ENCODE data around the gene NBPF1.
"Not testable (repeated sequence)": the region's sequence is repeated elsewhere in the genome, so short reads cannot be mapped to it uniquely, and the experiment has no call there.

NBPF1 gene

GRCh38 chr1:16621681-16622315 lies 8.4 kb upstream of the NBPF1 start:
- DNase-seq (ENCODE audit: low spot score): not testable (repeated sequence)

GRCh38 chr1:16621300-16621658 lies 7.9 kb upstream of the NBPF1 start:
- DNase-seq (ENCODE audit: low spot score): no peak

- not testable (repeated sequence) for DNase-seq (ENCODE audit: low spot score)
These were observed 6.6 kb upstream of the NBPF1 start for GRCh38 chr1:16619803-16620501.

- DNase-seq (ENCODE audit: low spot score): no peak
These were observed 5.4 kb upstream of the NBPF1 start for GRCh38 chr1:16618719-16619118.

DNA sequence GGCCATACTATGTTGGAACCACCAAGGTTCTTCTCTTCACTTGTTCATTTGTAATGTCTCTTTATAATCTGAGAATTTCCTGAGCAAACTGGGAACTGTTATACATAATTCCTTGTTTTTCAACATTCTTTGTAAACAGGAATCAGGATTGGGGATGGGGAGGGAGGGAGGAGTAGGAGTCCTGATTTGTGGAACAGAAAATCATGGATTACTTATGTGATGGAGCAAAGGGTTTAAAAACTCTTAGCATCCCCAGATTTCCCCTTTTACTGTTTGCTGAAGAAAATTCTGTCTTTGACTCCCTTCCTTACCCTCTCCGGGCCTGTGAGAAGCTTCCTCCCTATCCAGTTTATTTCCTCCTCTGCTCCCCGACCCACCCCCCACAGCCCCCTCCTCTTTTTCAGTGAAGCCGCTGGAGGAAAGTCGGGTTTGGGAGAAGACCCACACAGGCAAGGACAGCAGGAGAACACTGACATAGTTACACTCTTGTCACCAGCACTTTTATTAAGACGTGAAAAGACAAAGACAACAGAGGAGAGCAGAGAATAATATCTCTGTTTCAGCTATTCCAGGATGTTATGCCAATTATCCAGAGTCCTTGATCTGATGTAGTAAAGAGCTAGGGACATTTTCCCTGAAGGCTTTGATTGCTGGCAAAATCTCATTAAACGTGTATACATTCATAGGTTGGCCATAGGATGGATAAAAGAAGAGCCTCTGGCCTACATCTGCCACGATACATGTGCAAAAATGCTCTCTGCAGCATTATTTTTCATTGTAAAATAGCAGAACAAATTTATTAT lies 4.6 kb upstream of the NBPF1 start:
- DNase-seq (ENCODE audit: low spot score): no peak

DNA sequence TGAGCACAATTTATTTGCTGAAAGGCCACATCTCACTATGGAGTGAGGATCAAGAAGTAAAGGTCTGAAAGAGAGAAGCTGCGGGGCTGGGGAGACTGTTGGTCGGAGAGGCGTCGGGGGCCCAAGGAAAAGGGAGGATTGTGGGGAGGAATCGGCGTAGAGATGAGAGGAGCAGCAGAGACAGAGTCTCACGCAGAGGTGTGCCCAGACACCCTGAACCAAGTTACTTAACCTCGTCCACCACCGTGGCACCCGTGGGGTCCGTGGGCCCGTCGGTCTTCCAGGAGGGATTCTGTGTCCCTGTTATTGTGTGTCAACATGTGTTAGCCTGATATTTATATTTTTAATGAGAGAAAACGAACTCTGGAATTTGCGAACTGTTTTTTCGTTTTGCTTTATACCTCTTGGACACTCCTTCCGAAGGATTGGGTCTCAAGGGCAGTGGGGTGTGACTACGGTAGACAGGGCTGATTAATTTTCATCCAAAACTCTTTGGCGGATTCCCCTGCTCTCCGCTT lies 3.8 kb upstream of the NBPF1 start:
- DNase-seq (ENCODE audit: low spot score): no peak

- DNase-seq (ENCODE audit: low spot score): no peak
These were observed 2.2 kb upstream of the NBPF1 start for GRCh38 chr1:16615253-16616252.

DNA sequence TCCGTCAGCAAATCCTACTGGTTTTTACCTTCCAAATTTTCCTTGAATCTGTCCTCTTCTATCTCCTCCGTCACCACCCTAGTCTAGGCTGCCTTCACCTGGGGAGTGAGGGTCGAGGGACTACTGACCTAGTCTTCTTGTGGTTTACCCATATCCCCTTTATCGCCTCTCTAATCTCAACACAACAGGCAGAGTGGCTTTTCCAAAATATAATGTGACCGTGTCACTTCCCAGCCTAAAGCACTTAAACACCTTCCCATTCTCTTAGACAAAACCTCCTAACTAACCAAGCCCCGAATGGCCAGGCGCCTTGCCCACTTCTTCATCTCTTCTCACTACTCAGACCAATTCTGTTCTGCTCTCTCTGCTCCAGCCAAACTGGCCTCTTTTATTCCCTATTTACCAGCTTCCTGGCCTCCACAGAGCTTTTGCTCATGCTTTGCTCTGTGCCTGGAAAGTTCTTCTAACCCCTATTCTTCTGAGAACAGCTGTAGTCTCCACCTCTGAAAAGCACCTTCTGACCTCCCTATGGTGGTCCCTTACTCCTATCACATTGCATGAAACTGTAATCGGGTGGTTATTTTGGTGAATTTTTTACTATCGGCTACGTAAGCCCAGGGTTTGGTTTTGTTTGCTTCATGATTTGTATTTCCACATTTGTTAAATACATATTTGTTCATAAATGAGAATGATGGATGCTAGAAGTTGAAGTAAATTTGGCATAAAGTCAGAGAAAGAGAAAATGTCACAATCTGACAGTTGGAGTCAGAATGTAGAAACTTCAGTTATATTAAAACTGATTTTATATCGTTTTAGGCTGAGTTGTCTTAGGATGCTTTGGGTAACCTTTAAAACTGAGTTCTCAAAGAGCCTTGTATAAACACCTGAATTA lies 1.2 kb upstream of the NBPF1 start:
- DNase-seq (ENCODE audit: low spot score): no peak

DNA sequence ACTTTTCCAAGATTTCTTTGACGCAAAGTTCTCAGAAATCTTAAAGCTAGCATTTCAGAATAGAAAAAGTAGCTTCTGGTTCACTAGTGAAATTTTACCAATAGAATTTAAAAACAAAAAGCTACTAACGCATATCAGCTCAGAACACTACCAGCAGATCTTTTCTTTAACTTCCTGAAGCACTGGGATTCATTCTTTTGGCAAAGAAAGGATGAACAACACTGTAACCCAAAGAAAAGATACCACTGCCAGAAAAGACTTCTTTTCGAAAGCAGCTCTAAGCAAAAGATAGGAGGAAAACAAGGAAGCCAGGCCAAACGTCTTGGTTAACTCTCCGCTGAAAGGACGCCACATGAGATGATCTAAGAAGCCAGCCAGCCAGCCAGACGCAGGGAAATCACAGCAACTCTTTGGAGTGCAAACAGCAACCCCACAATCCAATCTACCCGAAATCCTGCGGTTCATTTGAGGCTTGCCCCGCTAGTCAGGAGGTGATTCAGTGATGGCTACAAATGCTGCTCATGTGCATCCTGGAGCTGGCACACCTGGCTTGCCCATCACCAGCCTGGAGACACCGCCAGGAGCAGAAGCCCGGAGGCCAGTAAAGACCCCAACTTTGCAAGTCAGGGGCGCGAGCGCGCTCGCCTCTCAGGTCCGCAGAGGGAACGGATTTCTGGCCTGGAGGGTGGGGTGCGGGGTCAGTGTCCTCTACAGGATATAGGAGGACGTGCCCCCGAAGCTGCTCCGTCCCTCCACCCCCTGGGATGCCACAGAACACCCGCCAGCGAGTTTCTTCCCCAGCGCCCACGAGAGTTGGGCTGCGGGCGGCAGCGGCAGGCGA lies 812 bp downstream of the NBPF1 start:
- no peak for DNase-seq (ENCODE audit: low spot score)

- DNase-seq (ENCODE audit: low spot score): not testable (repeated sequence)
These were observed 1.4 kb downstream of the NBPF1 start for GRCh38 chr1:16611981-16612331.

- DNase-seq (ENCODE audit: low spot score): not testable (repeated sequence)
These were observed 2.2 kb downstream of the NBPF1 start for GRCh38 chr1:16611164-16611563.

DNA sequence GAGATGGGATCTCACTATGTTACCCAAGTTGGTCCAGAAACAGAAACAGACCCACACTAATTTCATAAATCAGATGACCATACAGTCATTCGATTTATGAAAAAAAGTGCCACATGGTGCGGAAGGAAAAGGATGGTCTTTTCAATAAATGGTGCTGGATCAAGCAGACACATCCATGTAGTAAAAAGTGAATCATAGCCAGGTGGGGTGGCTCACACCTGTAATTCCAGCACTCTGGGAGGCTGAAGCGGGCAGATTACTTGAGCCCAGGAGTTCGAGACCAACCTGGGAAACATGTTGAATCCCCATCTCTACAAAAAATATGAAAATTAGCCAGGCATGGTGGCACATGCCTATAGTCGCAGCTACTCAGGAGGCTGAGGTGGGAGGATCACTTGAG lies 2.8 kb downstream of the NBPF1 start:
- DNase-seq (ENCODE audit: low spot score): not testable (repeated sequence)

DNA sequence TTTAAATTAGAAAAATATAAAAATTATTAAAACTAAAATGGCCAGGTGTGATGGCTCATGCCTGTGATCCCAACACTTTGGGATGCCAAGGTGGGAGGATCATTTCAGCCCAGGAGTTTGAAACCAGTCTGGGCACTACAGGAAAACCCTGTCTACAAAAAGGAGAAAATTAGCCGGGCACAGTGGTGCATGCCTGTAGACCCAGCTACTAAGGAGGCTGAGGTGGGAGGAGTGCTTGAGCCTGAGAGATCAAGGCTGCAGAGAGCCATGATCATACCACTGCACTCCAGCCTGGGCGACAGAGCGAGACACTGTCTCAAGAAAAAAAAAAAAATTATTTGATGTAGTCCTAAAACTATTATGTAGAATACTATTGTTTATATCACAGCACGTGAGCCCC lies 3.6 kb downstream of the NBPF1 start:
- DNase-seq (ENCODE audit: low spot score): not testable (repeated sequence)

GRCh38 chr1:16608838-16609560 lies 4.4 kb downstream of the NBPF1 start:
- DNase-seq (ENCODE audit: low spot score): no peak

DNA sequence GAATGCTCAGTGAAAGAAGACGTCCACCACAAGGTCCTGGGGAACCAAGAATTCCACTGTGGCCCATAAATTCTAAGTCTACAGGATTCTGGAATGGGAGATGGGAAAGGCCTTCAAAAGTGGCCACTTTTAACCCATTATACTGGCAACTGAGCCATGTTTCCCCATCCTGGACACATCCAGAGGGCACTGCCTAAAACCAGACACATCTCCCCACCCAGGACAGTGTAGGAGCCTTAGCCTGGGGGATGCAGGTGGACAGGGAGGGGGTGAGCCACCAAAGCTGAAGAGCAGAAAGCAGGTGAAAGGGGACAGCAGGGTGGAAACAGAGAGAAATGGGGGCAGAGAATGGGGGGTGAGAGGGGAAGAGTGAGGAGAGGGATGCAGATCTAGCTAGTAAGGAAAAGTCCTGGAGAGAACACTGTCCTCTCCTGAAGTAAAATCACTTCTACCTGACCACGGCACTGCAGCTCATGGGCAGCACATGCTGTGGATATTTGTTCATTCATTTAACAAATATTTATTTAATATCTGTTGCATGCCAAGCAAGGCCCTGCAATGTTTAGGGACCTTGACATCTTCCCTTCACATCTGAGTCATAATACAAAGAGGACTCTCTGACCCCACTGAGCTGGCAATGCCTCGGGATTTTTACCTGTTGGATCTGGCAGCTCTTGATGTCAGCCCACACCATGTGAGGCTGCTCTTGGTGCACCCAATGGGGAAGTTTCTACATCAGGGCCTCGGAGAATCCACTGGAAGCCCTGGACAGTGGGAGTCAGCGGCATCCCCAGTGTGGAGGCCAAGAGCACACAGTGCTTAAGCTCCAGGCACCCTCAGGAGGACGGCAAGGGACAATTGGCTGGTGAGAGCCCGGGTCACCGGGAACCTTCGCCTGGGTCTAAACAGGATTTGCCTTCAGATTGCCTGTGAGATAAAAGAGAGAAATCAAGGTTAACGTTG lies 5.2 kb downstream of the NBPF1 start:
- DNase-seq (ENCODE audit: low spot score): not testable (repeated sequence)

DNA sequence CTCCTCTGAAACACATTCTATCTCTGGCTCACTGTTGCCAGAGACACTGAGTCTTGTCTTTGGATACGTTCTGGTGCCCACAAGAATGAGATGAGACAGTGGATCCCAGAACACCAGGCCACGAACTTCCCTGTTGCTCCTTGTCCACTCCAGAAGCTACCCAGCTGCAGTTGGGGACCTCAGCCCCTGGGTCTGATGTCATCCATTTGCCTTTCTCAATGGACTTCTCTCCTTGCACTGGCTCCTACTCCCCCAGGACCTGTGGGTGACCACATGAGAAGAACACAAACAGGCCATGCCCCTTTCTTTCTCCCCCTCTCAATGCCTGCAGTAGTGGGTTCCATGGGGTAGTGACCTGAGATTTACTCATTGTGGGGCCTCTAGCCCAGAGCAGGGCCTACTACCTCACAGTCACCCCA lies 5.9 kb downstream of the NBPF1 start:
- DNase-seq (ENCODE audit: low spot score): no peak

- not testable (repeated sequence) for DNase-seq (ENCODE audit: low spot score)
These were observed 6.5 kb downstream of the NBPF1 start for GRCh38 chr1:16606666-16607432.

All from CD4-positive, alpha-beta T cell treated with Interleukin-6 at 100 ng/mL for 8 hours (primary cell).